Limb (tissue), 2 donors: Measurements from ENCODE around the gene DES.
"Not testable (repeated sequence)": the region's sequence is repeated elsewhere in the genome, so short reads cannot be mapped to it uniquely, and the experiment has no call there.

Experiments
- DNase-seq, 2 donors: peaks; one replicate each; pipeline ENCODE4 v3.0.0-alpha.2; 2016; ENCODE audit errors: extremely low spot score in 2 of 2

The DES gene

DNA sequence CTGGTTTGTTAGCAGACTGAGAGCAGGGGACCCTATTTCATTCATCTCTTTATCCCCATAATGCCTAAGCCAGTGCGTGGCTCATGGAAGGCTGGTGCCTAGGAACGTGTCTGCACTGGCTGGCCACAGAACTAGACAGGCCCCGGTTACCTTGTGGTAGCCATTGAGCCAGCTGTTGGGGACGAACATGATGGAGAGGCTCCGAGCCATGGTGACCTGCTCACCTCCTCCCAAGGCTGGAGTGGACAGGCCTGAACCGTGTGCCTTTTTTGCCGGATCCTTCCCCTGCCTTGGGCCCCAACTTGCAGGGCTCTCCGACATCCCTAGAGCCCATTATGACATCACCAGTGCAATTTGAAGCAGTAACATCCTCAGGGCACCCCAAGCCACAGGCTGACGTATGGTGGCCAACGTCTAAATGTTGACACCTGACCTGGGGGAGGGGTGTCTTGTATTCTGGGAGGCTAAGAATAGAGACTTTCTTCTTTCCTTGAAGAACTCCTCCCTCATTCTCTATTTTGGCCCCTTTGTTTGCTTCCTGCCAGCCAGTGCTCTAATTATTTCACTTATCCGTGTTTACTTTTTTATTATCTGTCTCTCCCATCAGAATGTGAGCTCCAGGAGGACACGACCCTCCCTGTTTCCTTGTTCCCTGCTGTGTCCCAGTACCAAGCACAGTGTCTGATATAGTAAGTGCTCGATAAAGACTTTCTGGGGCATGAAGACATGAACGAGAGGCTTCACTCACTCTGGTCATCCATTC is 18.3 kb upstream of the DES start:
- no peak for DNase-seq

DNA sequence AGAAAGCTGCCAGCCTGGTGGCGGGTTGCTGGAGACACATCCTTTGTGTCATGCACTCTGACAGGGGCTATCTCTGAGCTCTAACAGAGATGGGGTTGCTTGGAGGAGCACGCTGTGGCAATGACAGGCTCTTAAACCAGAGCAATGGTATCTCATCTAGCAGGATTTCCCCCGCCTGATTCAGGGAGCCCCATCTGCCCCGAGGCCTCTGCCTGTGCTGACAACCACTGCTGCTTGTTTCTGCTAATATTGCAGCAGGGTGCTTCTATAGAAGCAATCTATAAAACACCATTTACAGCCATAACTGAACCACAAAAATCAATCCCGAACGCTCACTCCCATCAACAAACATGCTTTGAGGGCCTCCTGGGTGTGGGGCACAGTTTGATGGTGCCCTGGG is 17.6 kb upstream of the DES start:
- no peak for DNase-seq

DNA sequence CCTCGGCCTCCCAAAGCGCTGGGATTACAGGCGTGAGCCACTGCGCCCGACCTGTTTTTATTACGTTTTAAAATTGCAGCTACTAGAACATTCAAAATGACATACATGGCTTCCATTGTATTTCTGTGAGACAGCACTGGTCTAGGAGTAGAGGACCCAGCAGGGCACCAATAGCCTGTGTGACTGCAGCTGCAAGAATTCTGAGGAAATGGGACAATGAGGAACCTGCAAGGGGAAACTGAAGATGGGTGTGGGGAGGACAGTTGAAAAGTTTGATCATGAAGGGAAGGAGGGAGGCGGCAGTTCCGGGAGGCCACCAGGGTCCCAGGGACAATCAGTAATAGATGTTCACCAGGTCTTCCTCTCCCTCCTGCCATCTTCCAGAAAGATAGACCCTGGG is 16.6 kb upstream of the DES start:
- no peak for DNase-seq

DNA sequence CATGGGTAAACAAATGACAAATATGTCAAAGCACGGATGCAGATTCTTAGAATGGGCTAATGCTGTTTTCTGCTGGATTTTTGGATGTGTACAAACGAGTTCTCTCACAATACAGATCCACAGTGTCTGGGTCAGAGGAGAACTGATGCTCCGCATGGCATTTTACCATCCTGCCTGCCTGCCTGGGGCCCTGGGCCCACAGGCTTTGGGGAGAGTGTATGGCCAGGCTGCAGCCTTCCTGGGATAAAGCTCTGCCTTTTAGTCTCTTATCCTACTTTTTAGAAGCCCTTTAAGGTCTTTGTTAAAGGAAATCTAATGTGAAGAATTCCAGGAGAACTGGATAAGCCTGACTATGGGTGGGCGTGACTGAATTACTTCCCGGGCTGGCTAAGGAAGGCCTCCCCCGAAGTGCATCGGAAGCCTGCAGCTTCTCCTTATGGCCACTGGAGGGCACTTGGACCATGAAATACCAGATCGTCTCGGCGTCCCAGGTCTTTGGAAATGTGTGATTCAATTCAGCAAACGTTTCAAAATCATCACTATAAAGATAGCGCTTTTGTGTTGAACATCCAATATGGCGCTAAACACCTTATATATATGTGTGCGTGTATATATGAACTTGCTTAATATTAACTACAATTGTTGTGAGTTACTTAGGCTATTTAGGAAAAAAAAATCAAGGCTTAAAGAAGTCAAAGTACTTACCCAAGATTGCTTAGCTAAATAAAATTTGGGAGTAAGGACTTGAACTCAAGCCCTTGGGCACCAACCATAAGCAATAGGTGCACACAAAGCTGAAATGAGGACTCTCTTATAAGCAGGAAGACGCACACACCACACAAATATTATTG is 15.3 kb upstream of the DES start:
- peak; percentile 78 to 91 for DNase-seq

DNA sequence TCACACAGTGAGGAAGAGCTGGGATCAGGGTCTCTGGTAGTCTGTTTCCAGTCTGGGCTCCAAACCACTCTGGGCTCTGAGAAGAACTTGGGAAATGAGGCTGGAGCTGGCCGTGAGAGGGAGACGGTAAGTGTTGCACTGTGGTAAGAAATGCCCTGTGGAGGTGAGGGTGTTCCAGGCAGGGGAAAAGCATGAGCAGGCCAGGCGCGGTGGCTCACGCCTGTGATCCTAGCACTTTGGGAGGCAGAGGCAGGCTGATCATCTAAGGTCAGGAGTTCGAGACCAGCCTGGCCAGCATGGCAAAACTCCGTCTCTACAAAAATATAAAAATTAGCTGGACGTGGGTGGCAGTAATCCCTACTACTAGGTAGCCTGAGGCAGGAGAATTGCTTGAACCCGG is 14.3 kb upstream of the DES start:
- peak in 1 of 2 donors; percentile 25 for DNase-seq

DNA sequence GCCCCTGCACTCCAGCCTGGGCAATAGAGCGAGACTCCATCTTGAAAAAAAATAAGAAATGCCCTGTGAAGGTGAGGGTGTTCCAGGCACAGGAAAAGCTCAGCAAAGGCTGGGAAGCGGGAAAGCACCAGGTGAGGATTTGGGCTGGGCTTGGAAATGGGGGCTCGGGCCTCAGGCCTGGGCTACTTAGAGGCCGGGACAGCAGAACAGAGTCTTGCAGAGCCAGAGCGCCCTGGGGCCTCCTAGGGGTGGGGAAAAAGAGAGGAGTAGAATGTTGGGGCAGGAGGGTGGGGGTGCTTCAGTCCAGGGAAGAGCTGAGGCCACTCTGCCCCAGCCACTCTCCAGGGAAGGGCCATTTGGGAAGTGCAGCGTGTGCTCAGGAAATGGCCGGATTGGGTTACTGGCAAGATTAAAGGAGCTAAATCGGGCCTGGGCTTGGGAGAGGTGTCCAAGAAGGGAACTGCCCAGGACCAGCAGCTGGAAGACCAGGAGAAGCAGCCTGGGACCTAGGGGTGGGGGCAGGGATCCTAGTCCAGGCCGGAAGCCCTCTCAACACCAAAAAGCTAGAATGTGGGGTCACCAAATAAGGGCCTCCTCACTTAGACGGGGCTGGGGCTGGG is 13.8 kb upstream of the DES start:
- DNase-seq: peak in 1 of 2 donors; percentile 41

DNA sequence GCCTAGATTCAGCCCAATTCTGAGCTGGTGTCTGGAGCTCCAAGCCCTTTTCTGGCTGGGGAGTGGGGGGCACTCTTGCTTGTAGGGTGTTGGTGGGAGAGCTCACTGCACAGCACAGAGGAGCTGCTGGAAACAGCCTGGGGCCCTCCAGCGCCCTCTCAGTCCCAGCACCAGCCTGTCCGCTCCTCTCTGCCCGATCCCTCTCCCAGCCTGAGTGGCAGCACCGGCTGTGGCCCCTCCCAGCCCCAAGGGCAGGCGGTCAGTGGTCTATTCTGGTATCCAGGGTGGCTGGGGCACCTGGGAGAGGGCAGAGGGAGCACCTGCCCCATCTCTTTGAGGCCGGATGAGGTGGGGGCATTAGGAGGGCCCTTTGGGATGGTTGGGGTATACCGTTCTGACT is 13.2 kb upstream of the DES start:
- peak in 1 of 2 donors; percentile 61 for DNase-seq

DNA sequence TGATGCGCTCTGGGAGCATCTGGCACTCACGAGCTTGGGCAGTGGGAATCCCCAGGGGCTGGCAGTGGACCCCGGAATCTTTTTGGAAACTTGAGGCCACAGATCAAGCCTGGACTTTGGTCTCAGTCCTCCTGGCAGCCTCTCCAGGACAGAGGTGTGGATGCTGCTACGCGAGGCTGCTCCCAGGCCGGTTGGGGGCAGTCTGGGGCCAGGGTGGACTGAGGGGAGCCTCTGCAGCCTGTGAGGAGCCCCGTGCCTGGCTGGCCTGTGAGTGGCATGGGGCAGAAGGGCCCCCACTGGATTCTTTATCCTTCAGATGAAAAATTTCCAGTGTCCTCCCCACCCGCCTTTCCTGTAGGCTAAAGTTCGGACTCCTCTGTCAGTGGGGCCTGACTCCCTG is 12.7 kb upstream of the DES start:
- DNase-seq: peak in 1 of 2 donors; percentile 25

DNA sequence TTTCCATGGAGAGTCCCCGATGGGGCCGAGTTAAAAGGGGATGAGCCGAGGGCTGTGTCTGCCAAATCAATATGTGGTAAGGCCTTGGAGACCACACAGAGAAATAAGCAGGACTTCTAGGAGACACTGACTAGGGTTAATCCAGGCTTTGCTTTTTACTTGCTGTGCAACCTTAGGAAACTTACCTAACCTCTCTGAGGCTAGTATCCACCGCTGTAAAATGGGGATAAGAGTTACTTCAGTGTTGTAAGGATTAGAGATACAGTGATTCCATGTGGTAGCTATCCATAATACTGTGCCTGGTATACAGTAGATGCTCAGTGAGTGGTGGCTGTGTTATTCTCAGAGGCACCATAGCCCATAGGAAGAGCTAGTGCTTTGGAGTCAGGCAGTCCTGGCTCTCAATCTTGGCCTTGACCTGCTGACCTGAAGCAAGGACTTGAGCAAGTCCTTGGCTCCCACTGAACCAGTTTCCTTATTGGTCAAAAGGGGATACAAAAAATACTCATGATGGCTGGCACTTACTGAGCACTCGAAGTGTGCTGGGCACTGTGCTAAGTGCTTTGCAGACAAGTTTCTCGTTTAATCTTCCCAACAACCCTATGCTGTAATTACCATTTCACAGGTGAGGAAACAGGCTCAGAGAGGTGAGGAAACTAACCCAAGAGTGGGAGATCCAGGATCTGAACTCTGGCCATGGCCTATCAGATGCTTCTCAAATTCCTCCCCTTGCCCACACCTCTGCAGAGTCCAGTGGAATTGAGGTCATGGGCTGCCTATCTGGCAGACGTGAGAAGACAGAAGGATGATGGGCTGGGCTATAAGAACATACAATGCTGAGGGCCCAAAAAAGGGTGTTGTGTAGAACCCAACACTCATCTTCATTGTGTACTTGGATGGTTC is 12.0 kb upstream of the DES start:
- no peak for DNase-seq

DNA sequence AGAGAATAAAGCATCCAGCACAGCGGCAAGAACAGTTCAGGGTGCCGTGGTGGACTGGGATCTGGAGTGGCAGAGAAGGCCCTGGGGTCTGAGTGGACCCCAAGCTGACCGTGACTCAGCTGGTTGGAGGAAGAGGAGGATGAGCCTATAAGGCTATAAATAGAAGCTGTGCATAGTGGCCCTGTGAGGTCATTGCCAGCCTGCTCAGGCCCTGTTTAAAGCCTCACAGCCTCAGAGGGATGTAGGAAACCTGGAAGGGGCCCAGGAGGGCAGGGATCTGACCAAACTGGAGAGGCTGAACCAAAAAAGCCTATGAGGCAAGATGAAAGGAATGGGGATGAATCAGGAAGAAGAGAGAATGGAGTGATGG is 11.3 kb upstream of the DES start:
- DNase-seq: no peak

DNA sequence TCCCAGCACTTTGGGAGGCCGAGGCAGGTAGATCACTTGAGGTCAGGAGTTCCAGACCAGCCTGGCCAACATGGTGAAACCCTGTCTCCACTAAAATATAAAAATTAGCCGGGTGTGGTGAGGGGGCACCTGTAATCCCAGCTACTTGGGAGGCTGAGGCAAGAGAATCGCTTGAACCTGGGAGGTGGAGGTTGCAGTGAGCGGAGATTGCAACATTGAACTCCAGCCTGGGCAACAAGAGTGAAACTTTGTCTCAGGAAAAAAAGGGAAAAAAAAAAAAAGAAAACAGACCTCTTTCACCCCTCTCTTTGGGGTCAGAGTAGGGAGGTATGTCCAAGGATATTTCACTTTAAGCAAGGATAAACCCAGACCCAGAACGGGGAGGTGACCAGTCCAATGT is 10.8 kb upstream of the DES start:
- not testable (repeated sequence) for DNase-seq

DNA sequence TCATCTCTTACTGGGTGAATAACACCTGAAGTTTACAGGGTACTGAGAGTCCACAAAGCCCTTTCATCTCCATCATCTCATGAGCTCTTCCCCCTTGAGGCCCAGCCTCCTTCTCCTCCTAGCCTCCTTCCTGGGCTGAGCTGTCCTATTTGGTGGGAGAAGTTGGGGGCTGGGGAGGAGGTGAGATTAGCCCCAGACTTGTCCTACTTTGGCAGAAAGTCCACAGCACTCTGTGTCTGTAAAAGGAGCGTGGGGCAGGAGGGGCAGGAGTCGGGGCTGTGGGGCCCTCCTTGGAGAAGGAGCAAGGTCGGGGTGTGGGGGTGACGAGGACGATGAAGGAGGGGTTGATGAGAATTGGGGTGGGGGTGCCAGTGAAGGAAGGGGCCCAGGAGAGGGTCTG is 10.0 kb upstream of the DES start:
- no peak for DNase-seq

DNA sequence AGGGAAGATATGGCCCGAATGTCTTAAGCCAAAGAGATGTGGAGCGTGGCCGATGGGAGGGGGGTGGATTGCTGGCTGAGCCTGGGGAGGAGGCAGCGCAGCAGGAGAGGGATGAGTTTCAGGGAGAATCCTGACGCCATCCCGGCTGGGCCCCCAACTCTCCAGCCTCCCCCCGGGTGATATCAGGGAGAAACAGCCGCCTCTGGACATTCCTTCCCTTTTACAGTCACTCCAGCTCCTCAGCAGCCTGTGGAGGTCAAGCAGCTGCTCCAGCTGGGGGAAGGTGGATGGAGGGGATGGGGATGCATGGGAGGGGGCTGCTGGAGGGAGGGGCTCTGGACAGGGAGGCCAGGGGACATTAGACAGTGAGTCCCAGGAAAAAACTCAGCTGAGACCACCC is 9.5 kb upstream of the DES start:
- DNase-seq: no peak

DNA sequence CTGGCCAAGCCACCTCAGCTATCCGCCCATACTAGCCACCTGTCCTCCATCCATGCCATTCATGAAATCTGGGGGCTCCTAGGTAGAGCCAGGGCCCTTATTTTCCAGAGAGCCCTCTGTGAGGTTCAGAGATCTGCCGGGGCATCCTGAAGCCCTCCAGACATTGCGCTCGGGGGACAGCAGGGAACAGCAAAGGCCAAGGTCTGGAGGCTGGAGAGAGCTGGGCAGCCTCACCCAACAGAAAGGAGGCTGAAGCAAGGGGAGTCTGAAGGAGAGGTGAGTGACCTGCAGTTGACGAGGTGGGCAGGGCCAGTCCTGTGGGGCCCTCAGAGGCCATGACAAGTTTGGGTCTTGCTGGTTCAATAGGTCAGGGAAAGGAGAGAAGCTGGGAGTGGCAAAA is 8.6 kb upstream of the DES start:
- DNase-seq: no peak

DNA sequence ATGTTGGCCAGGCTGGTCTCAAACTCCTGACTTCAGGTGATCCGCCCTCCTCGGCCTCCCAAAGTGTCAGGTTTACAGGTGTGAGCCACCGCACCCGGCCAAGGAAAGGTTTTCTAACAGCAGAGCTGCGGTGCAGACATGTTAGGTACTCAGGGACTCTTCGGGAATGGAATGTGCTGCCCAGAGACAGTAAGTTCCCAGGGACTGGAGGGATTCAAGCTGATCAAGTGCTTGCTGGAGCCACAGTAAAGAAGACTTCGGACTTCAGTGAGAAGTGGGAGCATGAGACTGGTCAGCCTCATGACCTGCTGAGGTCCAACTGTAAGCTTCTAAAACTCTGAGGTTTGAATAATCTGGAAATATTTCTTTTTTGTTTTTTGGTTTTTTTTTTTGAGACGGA is 7.8 kb upstream of the DES start:
- no peak for DNase-seq

DNA sequence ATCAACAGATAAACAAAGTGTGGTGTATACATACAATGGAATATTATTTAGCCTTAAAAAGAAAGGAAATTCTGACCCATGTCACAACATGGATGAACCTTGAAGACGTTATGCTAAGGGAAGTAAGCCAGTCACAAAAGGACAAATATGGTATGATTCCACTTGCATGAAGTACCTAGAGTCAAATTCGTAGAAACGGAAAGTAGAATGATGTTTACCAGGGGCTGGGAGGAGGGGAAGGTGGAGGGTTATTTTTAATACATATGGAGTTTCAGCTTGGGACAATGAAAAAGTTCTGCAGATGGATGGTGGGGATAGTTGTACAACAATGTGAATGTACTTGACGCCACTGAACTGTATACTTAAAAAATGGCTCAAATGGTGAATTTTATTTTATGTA is 3.3 kb upstream of the DES start:
- no peak for DNase-seq

DNA sequence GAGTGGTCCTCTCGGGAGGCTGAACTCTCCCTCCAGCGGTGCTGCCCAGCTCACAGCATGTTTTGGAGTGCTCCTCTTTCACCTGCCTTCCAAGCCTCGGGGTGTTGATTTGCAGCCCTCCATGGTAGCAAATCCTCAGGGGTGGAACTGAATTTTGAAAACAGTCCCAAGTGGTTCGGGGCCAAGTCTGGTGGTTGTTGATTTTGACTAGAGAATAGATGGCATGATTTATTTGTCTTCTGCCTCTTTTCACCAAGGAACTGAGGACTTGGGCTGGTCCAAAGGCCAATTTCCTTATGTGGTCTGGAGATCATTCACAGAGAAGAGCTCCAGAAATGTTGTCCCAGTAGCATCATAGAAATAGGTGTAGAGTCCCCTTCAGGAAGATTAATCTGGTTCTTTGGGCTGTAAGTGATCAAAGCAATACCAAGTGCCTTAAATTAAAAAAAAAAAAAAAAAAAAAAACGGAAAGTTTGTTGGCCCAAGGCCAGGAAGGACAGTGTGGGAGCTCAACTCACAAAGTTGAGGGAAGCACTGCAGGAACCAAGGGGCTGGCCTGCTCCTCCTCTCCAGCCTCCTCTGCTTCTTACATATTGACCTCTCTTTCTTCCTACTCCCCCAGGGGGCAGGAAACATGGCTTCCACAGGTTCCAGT is 2.5 kb upstream of the DES start:
- no peak for DNase-seq

DNA sequence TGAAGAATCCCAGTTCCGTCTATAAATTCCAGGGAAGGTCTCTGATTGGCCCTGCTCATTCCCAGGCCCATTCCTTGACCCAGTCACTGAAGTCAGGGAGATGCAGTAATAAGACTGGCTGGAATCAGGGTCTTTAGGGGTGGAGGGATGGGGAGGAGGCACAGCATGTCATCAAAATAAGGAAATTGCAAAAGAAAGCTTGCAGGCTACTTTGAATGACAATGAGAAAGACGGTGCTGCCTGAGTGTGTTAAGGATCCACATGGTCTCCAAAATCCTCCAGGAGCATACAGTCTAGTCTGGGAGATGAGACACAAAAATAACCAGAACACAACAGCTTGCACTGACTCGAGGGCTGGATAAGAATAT is 2.0 kb upstream of the DES start:
- DNase-seq: no peak

DNA sequence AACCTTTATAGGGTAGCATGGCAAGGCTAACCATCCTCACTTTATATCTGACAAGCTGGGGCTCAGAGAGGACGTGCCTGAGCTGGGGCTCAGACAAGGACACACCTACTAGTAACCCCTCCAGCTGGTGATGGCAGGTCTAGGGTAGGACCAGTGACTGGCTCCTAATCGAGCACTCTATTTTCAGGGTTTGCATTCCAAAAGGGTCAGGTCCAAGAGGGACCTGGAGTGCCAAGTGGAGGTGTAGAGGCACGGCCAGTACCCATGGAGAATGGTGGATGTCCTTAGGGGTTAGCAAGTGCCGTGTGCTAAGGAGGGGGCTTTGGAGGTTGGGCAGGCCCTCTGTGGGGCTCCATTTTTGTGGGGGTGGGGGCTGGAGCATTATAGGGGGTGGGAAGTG is 1.2 kb upstream of the DES start:
- no peak for DNase-seq

DNA sequence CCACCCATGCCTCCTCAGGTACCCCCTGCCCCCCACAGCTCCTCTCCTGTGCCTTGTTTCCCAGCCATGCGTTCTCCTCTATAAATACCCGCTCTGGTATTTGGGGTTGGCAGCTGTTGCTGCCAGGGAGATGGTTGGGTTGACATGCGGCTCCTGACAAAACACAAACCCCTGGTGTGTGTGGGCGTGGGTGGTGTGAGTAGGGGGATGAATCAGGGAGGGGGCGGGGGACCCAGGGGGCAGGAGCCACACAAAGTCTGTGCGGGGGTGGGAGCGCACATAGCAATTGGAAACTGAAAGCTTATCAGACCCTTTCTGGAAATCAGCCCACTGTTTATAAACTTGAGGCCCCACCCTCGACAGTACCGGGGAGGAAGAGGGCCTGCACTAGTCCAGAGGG is 803 bp upstream of the DES start:
- no peak for DNase-seq

DNA sequence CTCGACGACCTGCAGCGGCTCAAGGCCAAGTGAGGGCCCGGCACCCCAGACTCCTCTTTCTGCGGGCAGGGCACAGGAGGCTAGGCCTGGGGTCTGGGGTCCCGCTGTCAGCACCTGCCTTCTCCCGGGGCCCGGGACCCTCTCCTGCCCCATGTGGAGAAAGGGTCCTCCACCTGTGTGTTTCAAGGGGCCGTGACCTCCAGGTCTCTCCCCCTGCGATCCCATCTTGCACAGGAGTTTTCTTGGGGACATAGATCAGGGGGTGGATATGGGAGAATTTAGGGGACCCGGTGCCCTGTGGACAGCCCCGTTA is 791 bp downstream of the DES start:
- DNase-seq: no peak
